T-cell (primary cell): Measurements from ENCODE around the gene LRFN4. TPM values are rescaled to one million over a fixed set of nuclear protein-coding genes. Genes with fewer than 3 reads are reported as not detected.

Source experiments
- ATAC-seq, 4 experiments: fragments of 200-7000 bp in 3 of 4; fragments of 150-1000 bp in 1 of 4; cut with Tn5 transposase; replicated peaks in 1 of 4; 1 replicate in 3 of 4; 2 replicates in 1 of 4; pipeline ENCODE4 v1.10.0; 2021; ENCODE audit warnings: moderate library complexity in 3 of 4, mild to moderate bottlenecking in 2 of 4, moderate number of reproducible peaks in 1 of 4
- CTCF ChIA-PET, 2 donors: fragments of 300-600 bp; sonication (Branson Sonifier 250); formaldehyde crosslinking; loops; one replicate each; lab custom pipeline; 2022; ENCODE audit warnings: antibody characterized with exemption in 2 of 2; lab: Charles Lee
- POLR2A ChIA-PET, 2 donors: fragments of 300-600 bp; sonication (Branson Sonifier 250); formaldehyde crosslinking; loops; one replicate each; lab custom pipeline; 2022; ENCODE audit warnings: antibody characterized with exemption in 2 of 2; lab: Charles Lee
- DNase-seq, 35 experiments: peaks; one replicate each; pipeline versions ENCODE4 v3.0.0 to v3.0.0-alpha.2; 2013 to 2023
- H3K27ac ChIP-seq: one replicate; pipeline ENCODE4 v1.5.1; 2013; ENCODE audit warnings: low read length
- H3K27me3 ChIP-seq, 2 experiments: replicated peaks in 1 of 2; 1 replicate in 1 of 2; 2 replicates in 1 of 2; pipeline versions ENCODE4 v1.6.1 to v1.7.0; 2013; ENCODE audit warnings: low read length in 1 of 2, mixed read lengths in 1 of 2; ENCODE audit not compliant: control insufficient read depth in 2 of 2, insufficient read depth in 2 of 2; ENCODE audit errors: extremely low read depth in 1 of 2
- H3K36me3 ChIP-seq, 2 donors: 1 replicate in 1 of 2; 2 replicates in 1 of 2; pipeline versions ENCODE4 v1.6.1 to v1.7.0; 2013; ENCODE audit warnings: low read length in 1 of 2; ENCODE audit not compliant: control insufficient read depth in 2 of 2, insufficient read depth in 1 of 2; ENCODE audit errors: extremely low read depth in 1 of 2
- H3K4me1 ChIP-seq, 2 experiments: 1 replicate in 1 of 2; 2 replicates in 1 of 2; pipeline versions ENCODE4 v1.6.1 to v1.7.0; 2013; ENCODE audit warnings: low read length in 2 of 2, mixed read lengths in 1 of 2; ENCODE audit not compliant: insufficient read depth in 2 of 2, control insufficient read depth in 1 of 2; ENCODE audit errors: extremely low read depth in 1 of 2
- H3K4me3 ChIP-seq, 2 donors: 1 replicate in 1 of 2; 2 replicates in 1 of 2; pipeline versions ENCODE4 v1.5.1 to v1.7.0; 2013; ENCODE audit warnings: mild to moderate bottlenecking in 2 of 2, low read length in 1 of 2, moderate library complexity in 1 of 2; ENCODE audit not compliant: control insufficient read depth in 1 of 2; ENCODE audit errors: extremely low read depth in 1 of 2
- H3K9me3 ChIP-seq: 2 replicates; pipeline ENCODE4 v1.7.0; 2013
- H3K27ac Mint-ChIP-seq, 2 donors: one replicate each; pipeline ENCODE4 v1.8.0; 2020 to 2021; ENCODE audit warnings: mild to moderate bottlenecking in 2 of 2, mixed read lengths in 2 of 2
- H3K27me3 Mint-ChIP-seq, 2 donors: one replicate each; pipeline ENCODE4 v1.8.0; 2021 to 2022; ENCODE audit warnings: mixed read lengths in 2 of 2
- H3K36me3 Mint-ChIP-seq: one replicate; pipeline ENCODE4 v1.8.0; 2021; ENCODE audit warnings: mixed read lengths
- H3K4me1 Mint-ChIP-seq, 3 donors: one replicate each; pipeline ENCODE4 v1.8.0; 2020 to 2022; ENCODE audit warnings: mixed read lengths in 3 of 3, mild to moderate bottlenecking in 1 of 3
- H3K4me3 Mint-ChIP-seq, 3 donors: one replicate each; pipeline ENCODE4 v1.8.0; 2020 to 2022; ENCODE audit warnings: mild to moderate bottlenecking in 3 of 3, mixed read lengths in 3 of 3, moderate library complexity in 3 of 3
- H3K9me3 Mint-ChIP-seq, 3 donors: one replicate each; pipeline ENCODE4 v1.8.0; 2020 to 2022; ENCODE audit warnings: mixed read lengths in 3 of 3
- WGBS: methylation state at CpG from one replicate; pipeline ENCODE4 v1.1.5; 2013; ENCODE audit warnings: missing lambda C conversion rate; ENCODE audit not compliant: insufficient coverage; 5-methylcytosine and 5-hydroxymethylcytosine counted together
- total RNA-seq, 35 experiments: library from RNA in 6 of 35; stranded (reverse) in 6 of 35; fragments of 120-200 nt in 1 of 35; gene quantifications; one replicate each; pipeline versions ENCODE4 v1.2.1 to v1.2.4 and lab custom pipeline; 2013 to 2026

LRFN4 gene
- total RNA-seq, 5 donors from 2014 or later (not counting 1 experiment from before 2014, with no cell fraction given) = 1.5 to 12.9 (median 6.7) TPM

DNA sequence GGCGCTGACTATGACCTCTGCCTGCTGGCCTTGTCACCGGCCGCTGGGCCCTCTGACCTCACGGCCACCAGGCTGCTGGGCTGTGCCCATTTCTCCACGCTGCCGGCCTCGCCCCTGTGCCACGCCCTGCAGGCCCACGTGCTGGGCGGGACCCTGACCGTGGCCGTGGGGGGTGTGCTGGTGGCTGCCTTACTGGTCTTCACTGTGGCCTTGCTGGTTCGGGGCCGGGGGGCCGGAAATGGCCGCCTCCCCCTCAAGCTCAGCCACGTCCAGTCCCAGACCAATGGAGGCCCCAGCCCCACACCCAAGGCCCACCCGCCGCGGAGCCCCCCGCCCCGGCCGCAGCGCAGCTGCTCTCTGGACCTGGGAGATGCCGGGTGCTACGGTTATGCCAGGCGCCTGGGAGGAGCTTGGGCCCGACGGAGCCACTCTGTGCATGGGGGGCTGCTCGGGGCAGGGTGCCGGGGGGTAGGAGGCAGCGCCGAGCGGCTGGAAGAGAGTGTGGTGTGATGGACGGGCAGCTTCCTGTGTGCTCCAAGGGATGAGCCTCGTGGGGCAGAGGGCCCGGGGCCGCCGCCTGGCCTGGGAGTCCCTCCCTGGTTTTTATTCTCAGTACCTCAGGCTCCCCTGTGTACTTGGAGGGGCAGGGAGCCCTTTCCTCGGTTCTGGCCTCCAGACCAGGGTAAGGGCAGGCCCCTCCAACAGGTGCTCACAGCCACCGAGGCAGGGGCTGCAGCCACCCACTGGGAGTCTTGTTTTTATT is 3.0 kb downstream of the LRFN4 start:
- H3K4me1 Mint-ChIP-seq = peaks cover 5 to 7% (median 5%) of the 10 kb centered on the region in 3 donors
- H3K27me3 ChIP-seq = peaks cover 0 to 2% of the 10 kb centered on the region in 2 experiments
- peaks cover 3 to 15% of the 10 kb centered on the region in 2 experiments for H3K4me1 ChIP-seq
- no peak overlapping the region for H3K4me3 ChIP-seq
- no peak overlapping the region for H3K27ac ChIP-seq
- H3K27ac Mint-ChIP-seq = no peak overlapping the region
- H3K4me3 Mint-ChIP-seq = no peak overlapping the region
- WGBS = 93% methylated on average over 33 of the region's 41 CpGs
- ATAC-seq = no peak
- H3K36me3 Mint-ChIP-seq = no peaks in the 10 kb centered on the region
- no peaks in the 10 kb centered on the region for H3K9me3 ChIP-seq
- POLR2A ChIA-PET = no interaction called here
- CTCF ChIA-PET = no interaction called here
- H3K36me3 ChIP-seq = peaks cover 0 to 5% of the 10 kb centered on the region in 2 donors
- H3K27me3 Mint-ChIP-seq = no peaks in the 10 kb centered on the region
- H3K9me3 Mint-ChIP-seq = no peaks in the 10 kb centered on the region
- no peak for DNase-seq

DNA sequence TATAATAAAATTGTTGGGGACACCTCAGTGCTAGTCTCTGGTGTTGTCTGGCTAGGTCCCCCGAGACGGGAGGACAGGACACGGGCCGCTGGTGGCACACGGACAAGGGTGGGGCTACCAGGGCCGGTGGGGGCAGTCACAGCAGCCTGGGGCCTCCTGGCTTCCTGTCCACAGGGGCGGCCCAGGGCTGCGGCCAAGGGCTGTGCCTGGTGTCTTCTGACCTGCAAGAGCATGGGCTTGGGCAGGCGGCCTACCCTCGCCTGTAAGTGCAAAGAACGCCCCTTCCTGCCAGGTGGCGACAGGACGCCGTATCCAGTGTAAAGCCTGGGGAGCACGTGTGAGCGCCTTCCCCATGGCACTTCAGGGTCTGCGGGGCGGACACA is 3.6 kb downstream of the LRFN4 start:
- Mint-ChIP-seq H3K9me3 (no peaks in the 10 kb centered on the region), H3K4me1 (peaks cover 4 to 6% (median 5%) of the 10 kb centered on the region in 3 donors), H3K27me3 (no peaks in the 10 kb centered on the region), H3K4me3 (no peak overlapping the region), H3K27ac (no peak overlapping the region), H3K36me3 (no peaks in the 10 kb centered on the region)
- DNase-seq (no peak), ATAC-seq (no peak)
- Histone ChIP-seq H3K9me3 (no peaks in the 10 kb centered on the region), H3K36me3 (peaks cover 0 to 5% of the 10 kb centered on the region in 2 donors), H3K4me3 (no peak overlapping the region), H3K27me3 (peaks cover 0 to 2% of the 10 kb centered on the region in 2 experiments), H3K4me1 (peaks cover 3 to 12% of the 10 kb centered on the region in 2 experiments), H3K27ac (no peak overlapping the region)
- CTCF ChIA-PET = no interaction called here
- WGBS = 91% methylated on average over 18 of the region's 18 CpGs
- POLR2A ChIA-PET = no interaction called here

DNA sequence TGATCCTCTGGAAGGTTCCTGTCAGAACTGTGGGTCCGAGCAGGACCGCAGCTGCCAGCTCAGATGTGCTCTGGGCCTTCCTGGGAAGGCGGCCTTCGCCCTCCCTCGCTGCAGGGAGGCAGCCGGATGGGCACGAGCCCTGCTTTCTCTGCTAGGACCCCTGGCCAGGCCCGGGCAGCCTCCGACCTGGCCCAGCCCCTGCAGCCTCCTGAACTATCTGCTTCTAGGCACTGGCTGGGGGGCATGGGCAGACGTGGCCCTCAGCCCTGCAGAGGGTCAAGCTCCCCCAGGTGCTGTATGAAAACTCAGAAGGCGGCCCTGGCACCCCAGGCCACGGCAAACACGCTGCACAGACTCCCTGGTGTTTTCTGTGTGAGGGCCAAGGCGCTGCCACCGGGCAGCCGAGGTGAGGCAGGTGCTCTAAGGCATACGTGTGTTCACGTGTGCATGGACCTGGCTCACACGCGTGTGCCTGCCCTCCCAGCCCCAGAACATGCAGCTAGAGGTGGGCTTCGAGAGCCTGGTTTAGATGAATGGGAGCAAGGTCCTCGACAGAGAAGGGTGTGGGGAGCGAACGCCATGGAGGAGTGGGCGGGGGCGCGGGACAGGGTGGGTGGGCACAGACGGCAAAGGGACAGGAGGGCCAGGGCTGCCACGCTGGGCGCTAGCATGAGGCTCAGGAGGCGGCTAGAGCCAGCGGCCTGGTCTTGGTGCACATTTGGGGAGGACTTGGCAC is 4.3 kb downstream of the LRFN4 start:
- ChIA-PET CTCF (no interaction called here), POLR2A (no interaction called here)
- ATAC-seq (no peak), DNase-seq (no peak)
- Histone ChIP-seq H3K4me3 (no peak overlapping the region), H3K9me3 (no peaks in the 10 kb centered on the region), H3K27ac (no peak overlapping the region), H3K4me1 (peaks cover 0 to 5% of the 10 kb centered on the region in 2 experiments), H3K36me3 (peaks cover 0 to 5% of the 10 kb centered on the region in 2 donors), H3K27me3 (peaks cover 0 to 2% of the 10 kb centered on the region in 2 experiments)
- 95% methylated on average over 25 of the region's 32 CpGs for WGBS
- H3K4me3 Mint-ChIP-seq = no peak overlapping the region
- no peaks in the 10 kb centered on the region for H3K27me3 Mint-ChIP-seq
- H3K36me3 Mint-ChIP-seq = no peaks in the 10 kb centered on the region
- H3K27ac Mint-ChIP-seq = no peak overlapping the region
- peaks cover 0 to 2% (median 0%) of the 10 kb centered on the region in 3 donors for H3K4me1 Mint-ChIP-seq
- no peaks in the 10 kb centered on the region for H3K9me3 Mint-ChIP-seq

DNA sequence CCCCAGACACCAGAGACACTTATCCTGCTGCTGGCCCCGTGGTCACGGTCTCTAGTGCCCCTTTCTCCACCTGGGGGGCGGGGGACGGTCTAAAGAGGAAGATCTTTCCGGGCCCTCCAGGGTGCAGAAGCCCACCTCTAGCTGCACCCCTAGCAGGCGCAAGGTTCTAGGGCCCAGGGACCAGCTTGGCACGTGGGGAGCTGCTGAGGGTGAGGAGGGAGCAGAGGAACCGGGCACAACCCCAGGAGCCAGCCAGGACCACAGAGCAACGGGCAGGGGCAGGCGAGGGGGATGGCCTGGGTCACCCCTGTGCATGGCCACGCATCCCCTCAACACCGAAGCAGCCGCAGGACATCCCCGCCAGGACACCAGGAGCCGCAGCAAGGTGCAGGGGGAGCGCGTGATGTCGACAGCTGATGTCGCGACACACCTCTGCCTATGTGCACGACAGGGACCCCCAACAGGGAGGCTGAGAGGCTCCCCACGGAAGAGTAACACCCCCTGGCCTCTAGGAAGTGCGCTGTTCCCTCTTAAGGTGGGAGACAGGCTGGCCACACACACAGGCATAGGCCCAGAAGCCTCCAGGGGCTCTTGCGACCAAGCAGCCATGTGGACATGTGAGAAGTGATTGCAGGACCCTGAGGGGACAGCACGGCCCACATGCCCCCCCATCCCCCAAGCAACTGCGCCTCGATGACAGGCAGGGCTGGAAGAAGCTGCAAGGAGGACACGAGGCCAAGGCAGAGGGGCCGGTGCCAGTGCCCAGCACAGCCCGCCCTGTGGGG is 5.1 kb downstream of the LRFN4 start:
- no peaks in the 10 kb centered on the region for H3K27me3 Mint-ChIP-seq
- no peak for ATAC-seq
- Histone ChIP-seq H3K27me3 (peaks cover 0 to 2% of the 10 kb centered on the region in 2 experiments), H3K4me3 (no peak overlapping the region), H3K4me1 (peaks cover 0 to 5% of the 10 kb centered on the region in 2 experiments), H3K36me3 (peaks cover 0 to 5% of the 10 kb centered on the region in 2 donors), H3K9me3 (no peaks in the 10 kb centered on the region), H3K27ac (no peak overlapping the region)
- WGBS = 96% methylated on average over 21 of the region's 30 CpGs
- ChIA-PET POLR2A (no interaction called here), CTCF (no interaction called here)
- H3K9me3 Mint-ChIP-seq = no peaks in the 10 kb centered on the region
- no peaks in the 10 kb centered on the region for H3K4me1 Mint-ChIP-seq
- DNase-seq = no peak
- H3K36me3 Mint-ChIP-seq = no peaks in the 10 kb centered on the region
- H3K27ac Mint-ChIP-seq = no peak overlapping the region
- no peak overlapping the region for H3K4me3 Mint-ChIP-seq

DNA sequence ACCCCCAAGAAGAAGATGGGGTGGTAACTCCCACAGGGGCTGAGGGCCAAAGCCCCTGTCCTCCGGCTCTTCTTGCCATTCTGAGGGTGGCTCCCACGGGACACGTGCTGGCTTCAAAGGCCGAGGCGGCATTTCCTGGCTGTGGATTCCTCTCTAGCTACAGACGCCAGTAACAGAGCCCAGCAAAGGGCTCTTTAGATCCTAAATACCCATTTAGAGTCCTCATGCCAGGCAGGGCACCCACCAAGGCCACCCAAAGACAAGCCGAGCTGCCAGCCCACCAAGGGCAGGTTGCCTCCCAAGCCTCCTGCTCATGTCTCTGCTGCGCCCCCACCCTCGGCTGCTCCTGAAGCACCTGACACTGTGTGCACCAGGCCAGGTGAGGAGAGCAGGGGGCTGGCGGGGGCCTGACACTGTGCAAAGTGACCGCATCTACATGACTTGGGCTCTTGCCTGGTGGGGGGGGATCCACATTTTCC is 5.7 kb downstream of the LRFN4 start:
- no peak overlapping the region for H3K4me3 Mint-ChIP-seq
- Histone ChIP-seq H3K4me1 (peaks cover 0 to under 1% of the 10 kb centered on the region in 2 experiments), H3K4me3 (no peak overlapping the region), H3K36me3 (peaks cover 0 to 5% of the 10 kb centered on the region in 2 donors), H3K27me3 (no peaks in the 10 kb centered on the region), H3K27ac (no peak overlapping the region), H3K9me3 (no peaks in the 10 kb centered on the region)
- POLR2A ChIA-PET = no interaction called here
- H3K27me3 Mint-ChIP-seq = no peaks in the 10 kb centered on the region
- CTCF ChIA-PET = no interaction called here
- no peaks in the 10 kb centered on the region for H3K9me3 Mint-ChIP-seq
- H3K4me1 Mint-ChIP-seq = no peaks in the 10 kb centered on the region
- DNase-seq = no peak
- WGBS = 95% methylated on average over 11 of the region's 11 CpGs
- H3K36me3 Mint-ChIP-seq = no peaks in the 10 kb centered on the region
- no peak for ATAC-seq
- H3K27ac Mint-ChIP-seq = no peak overlapping the region
